Lower leg skin (tissue), 4 donors: ENCODE data around the gene MCM7. TPM values are rescaled to one million over a fixed set of nuclear protein-coding genes. Genes with fewer than 3 reads are reported as not detected.

Experiments
- DNase-seq, 2 donors: peaks; one replicate each; pipeline ENCODE4 v3.0.0-alpha.2; 2019; ENCODE audit warnings: low spot score in 2 of 2
- H3K4me3 ChIP-seq: fragments of 200-600 bp; sonication (generic); 2 replicates; pipeline ENCODE4 v1.5.1; 2017; ENCODE audit warnings: mild to moderate bottlenecking, low read depth; ENCODE audit not compliant: poor library complexity, severe bottlenecking
- POLR2A ChIP-seq, 2 donors: fragments of 450-650 bp; IDR thresholded peaks; one replicate each; pipeline ENCODE4 v1.6.1; 2016 to 2017; ENCODE audit warnings: antibody characterized with exemption in 2 of 2, mild to moderate bottlenecking in 1 of 2, moderate library complexity in 1 of 2
- WGBS, 2 donors: methylation state at CpG; one replicate each; pipeline ENCODE4 v1.1.5; 2018; 5-methylcytosine and 5-hydroxymethylcytosine counted together
- intact Hi-C: fragments of 100-400 bp; cut with DNase I; formaldehyde crosslinking; loops from one replicate; pipeline ENCODE4 v1.15.0; 2023; ENCODE audit warnings: low total_unique reads
- total RNA-seq, 4 donors: library from RNA; depleted of rRNA; stranded (reverse); fragments of >200 nt; gene quantifications; one replicate each; pipeline ENCODE4 v1.1.0, GENCODE V29; 2016
- TF ChIP-seq, protein P1 (sequence below), 3 donors: fragments of 450-650 bp; IDR thresholded peaks; one replicate each; pipeline ENCODE4 v1.5.1; 2016; ENCODE audit warnings: antibody characterized with exemption in 3 of 3, mild to moderate bottlenecking in 3 of 3, moderate library complexity in 2 of 3

Gene MCM7
- total RNA-seq, 4 donors from 2014 or later = 41.5 to 52.2 (median 50.4) TPM

DNA sequence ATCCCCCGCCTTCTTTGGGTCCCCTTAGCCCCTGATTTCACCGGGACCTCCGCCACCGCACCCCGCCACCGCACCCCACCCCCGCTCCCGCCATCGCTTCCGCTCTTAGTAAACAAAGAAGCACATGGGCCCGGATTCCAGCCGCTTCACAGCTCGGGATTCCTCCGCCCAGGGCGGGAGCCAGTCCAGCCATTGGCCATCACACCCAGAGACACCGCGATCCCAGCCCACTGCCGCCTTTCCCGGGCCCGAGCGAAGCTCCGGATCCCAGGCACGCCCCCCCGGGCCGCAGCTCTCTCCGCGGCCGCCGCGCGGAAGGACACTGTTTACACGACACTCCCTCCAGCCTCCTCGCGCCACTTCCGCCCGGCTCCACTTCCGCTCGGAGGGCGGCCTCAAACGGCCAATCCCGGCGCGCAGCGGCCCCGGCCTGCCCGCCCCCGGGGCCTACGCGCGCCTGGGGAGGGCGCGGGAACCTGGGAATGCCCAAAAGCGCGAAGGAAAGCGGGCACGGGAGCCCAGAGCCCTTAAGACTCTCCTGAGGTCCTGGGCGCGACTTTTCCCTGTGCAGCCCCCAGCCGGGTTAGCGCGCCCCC, 679 bp downstream of the MCM7 start:
- TF ChIP-seq, protein P1, sequence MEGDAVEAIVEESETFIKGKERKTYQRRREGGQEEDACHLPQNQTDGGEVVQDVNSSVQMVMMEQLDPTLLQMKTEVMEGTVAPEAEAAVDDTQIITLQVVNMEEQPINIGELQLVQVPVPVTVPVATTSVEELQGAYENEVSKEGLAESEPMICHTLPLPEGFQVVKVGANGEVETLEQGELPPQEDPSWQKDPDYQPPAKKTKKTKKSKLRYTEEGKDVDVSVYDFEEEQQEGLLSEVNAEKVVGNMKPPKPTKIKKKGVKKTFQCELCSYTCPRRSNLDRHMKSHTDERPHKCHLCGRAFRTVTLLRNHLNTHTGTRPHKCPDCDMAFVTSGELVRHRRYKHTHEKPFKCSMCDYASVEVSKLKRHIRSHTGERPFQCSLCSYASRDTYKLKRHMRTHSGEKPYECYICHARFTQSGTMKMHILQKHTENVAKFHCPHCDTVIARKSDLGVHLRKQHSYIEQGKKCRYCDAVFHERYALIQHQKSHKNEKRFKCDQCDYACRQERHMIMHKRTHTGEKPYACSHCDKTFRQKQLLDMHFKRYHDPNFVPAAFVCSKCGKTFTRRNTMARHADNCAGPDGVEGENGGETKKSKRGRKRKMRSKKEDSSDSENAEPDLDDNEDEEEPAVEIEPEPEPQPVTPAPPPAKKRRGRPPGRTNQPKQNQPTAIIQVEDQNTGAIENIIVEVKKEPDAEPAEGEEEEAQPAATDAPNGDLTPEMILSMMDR (IDR thresholded peaks at IDR 0.05) = peak in 1 of 3 donors; percentile 56
- TF ChIP-seq POLR2A (IDR thresholded peaks at IDR 0.05) = no peak
- peak overlapping the region; percentile 52 for H3K4me3 ChIP-seq
- 1 to 2% methylated on average over 26 to 50 of the region's 61 CpGs for WGBS, 2 donors
- peak; percentile 91 to 98 for DNase-seq
- intact Hi-C loops = no loop called here

DNA sequence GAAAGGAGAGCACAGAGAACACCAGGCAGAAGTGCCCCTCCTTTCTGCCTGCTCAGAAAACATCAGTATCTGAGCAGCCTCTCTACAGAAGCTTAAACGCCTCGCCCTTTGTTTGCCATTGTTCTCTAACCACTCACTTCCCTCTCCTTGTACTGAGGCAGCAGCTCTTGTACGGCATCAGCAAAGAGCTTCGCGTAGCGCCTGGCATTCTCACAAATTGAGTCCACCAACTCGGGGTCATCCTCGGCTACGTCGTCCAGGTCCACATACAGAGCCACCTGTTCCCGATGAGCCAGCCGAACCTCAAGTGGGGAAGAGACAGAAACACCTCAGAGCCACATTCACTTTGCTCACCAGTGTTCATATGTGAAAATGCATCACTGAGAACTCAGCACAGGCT, 1.7 kb downstream of the MCM7 start:
- DNase-seq = peak in 1 of 2 donors; percentile 84

DNA sequence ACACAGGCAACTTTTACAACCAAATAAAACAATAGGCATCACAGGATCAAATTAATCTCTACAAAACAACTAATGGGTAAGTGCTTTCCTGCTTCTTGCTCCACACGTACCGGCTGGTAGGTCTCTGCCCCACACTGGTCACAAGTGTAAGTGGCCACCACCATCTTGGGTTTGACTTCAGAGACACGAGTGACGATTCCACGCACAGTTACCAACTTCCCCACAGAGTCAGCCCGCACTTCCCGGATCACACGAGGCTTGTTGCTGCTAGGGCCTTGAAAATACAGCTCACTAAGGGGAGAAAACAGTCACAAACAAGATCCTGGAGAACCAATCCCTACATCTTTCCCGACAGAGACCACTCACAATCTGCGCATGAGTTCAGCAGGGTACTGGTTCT, 2.3 kb downstream of the MCM7 start:
- TF ChIP-seq, protein P1 (IDR thresholded peaks at IDR 0.05) = no peak
- no peak for TF ChIP-seq POLR2A (IDR thresholded peaks at IDR 0.05)
- DNase-seq = no peak
- intact Hi-C loops = no loop called here
- 81 to 89% methylated on average over 10 of the region's 10 CpGs for WGBS, 2 donors
- H3K4me3 ChIP-seq = no peak overlapping the region

More for the DNA sequence above, 1.7 kb downstream of the MCM7 start:
- H3K4me3 ChIP-seq = no peak overlapping the region
- intact Hi-C loops = no loop called here
- TF ChIP-seq, protein P1 (IDR thresholded peaks at IDR 0.05) = no peak
- no peak for TF ChIP-seq POLR2A (IDR thresholded peaks at IDR 0.05)
- WGBS, 2 donors = 60 to 69% methylated on average over 12 of the region's 12 CpGs

DNA sequence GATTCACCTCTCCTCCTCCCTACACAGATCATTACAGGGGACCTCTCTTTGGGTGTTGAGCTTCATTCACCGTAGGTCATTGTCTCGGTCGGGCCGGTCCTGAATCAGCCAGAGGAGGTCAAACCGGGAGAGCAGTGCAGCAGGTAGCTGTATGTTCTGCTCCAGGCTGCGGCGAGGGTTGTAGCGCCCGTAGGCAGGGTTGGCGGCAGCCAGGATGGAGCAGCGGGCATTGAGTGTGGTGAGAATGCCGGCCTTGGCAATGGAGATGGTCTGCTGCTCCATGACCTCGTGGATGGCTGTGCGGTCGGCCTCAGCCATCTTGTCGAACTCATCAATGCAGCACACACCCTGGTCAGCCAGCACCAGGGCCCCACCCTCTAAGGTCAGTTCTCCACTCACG, 5.5 kb downstream of the MCM7 start:
- DNase-seq = no peak
- intact Hi-C loops = no loop called here
- no peak overlapping the region for H3K4me3 ChIP-seq
- TF ChIP-seq, protein P1 (IDR thresholded peaks at IDR 0.05) = no peak
- TF ChIP-seq POLR2A (IDR thresholded peaks at IDR 0.05) = no peak
- 94 to 95% methylated on average over 13 to 17 of the region's 17 CpGs for WGBS, 2 donors

DNA sequence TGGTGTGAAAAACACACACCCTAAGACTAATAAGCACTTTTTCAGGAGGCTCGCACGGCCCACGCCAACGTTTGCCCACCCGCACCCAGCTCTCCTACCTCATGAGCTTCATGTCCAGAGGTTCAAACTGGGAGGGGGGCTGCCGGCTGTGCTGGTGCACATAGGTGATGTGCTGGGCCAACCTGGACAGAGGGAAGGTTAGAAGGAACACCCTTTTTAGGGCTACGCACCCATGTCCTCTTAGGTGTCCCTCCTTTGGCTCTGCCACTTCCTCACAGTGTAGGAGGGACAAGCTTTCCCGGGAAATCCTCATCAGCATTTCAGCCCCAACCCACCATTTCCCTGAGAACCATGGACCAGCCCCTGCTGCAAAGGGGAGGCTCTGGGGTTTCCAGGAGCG, 5.9 kb downstream of the MCM7 start:
- TF ChIP-seq, protein P1 (IDR thresholded peaks at IDR 0.05) = no peak
- TF ChIP-seq POLR2A (IDR thresholded peaks at IDR 0.05) = no peak
- DNase-seq = no peak
- intact Hi-C loops = no loop called here
- WGBS, 2 donors = 81 to 88% methylated on average over 9 of the region's 9 CpGs
- no peak overlapping the region for H3K4me3 ChIP-seq
